Transverse colon (tissue), 4 donors: Measurements from ENCODE around the gene SCAF8. TPM values are rescaled to one million over a fixed set of nuclear protein-coding genes. Genes with fewer than 3 reads are reported as not detected.

Experiments used
- DNase-seq: peaks from one replicate; pipeline ENCODE4 v3.0.0-alpha.2; 2019
- H3K27ac ChIP-seq, 4 donors: fragments of 200-600 bp; sonication (generic); 2 replicates each; pipeline ENCODE4 v1.5.1; 2016 to 2018; ENCODE audit warnings: inconsistent platforms in 4 of 4
- H3K27me3 ChIP-seq: fragments of 200-600 bp; sonication (generic); 2 replicates; pipeline ENCODE4 v1.5.1; 2017; ENCODE audit warnings: inconsistent platforms
- H3K36me3 ChIP-seq, 4 donors: fragments of 200-600 bp; sonication (generic); 2 replicates each; pipeline ENCODE4 v1.5.1; 2017 to 2019; ENCODE audit warnings: inconsistent platforms in 4 of 4
- H3K4me1 ChIP-seq, 4 donors: fragments of 200-600 bp; sonication (generic); 2 replicates each; pipeline ENCODE4 v1.5.1; 2017 to 2020; ENCODE audit warnings: inconsistent platforms in 4 of 4
- H3K4me3 ChIP-seq, 4 donors: fragments of 200-600 bp; sonication (generic); 1 replicate in 1 of 4; 2 replicates in 3 of 4; pipeline versions ENCODE4 v1.5.1 to v1.6.1; 2017 to 2019; ENCODE audit warnings: inconsistent platforms in 4 of 4
- H3K9me3 ChIP-seq, 2 donors: fragments of 200-600 bp; sonication (generic); 2 replicates each; pipeline ENCODE4 v1.5.1; 2017 to 2019; ENCODE audit warnings: inconsistent platforms in 2 of 2
- CTCF ChIP-seq, 5 experiments: fragments of 200-600 bp in 3 of 5; fragments of 450-650 bp in 2 of 5; sonication (generic) in 3 of 5; IDR thresholded peaks; 1 replicate in 2 of 5; 2 replicates in 3 of 5; pipeline ENCODE4 v1.5.1; 2016 to 2017; ENCODE audit warnings: antibody characterized with exemption in 5 of 5, inconsistent platforms in 3 of 5, mild to moderate bottlenecking in 2 of 5, moderate library complexity in 1 of 5
- EP300 ChIP-seq: sonication (generic); formaldehyde crosslinking; IDR thresholded peaks from one replicate; pipeline ENCODE4 v1.6.1; 2017; ENCODE audit warnings: antibody characterized with exemption, low read depth
- POLR2A ChIP-seq: fragments of 450-650 bp; IDR thresholded peaks from one replicate; pipeline ENCODE4 v1.6.1; 2016; ENCODE audit warnings: antibody characterized with exemption, mild to moderate bottlenecking, moderate library complexity
- POLR2AphosphoS5 ChIP-seq, 3 donors: sonication (generic); formaldehyde crosslinking; IDR thresholded peaks; one replicate each; pipeline ENCODE4 v1.6.1; 2016; ENCODE audit warnings: antibody characterized with exemption in 3 of 3
- WGBS, 2 donors: methylation state at CpG; one replicate each; pipeline ENCODE4 v1.1.5; 2018; ENCODE audit warnings: low coverage in 1 of 2; 5-methylcytosine and 5-hydroxymethylcytosine counted together
- in situ Hi-C, 4 donors: fragments of 200-750 bp; cut with MboI; loops; one replicate each; pipeline versions ENCODE4 v1.15.0 to v1.15.1; 2017; ENCODE audit warnings: low sequenced_read_pairs in 3 of 4, low pct_ligation_motif_present in 1 of 4, low pct_unique_long_range_greater_than_20kb in 1 of 4
- intact Hi-C: fragments of 100-400 bp; cut with DNase I; formaldehyde crosslinking; loops from one replicate; pipeline ENCODE4 v1.15.1; 2023; ENCODE audit warnings: low total_unique reads
- total RNA-seq, 4 donors: library from RNA; depleted of rRNA; stranded (reverse); fragments of >200 nt; gene quantifications; one replicate each; pipeline ENCODE4 v1.1.0, GENCODE V29; 2016

The SCAF8 gene
- total RNA-seq, 4 donors from 2014 or later, result 32.2 to 38.6 (median 33.4) TPM

- DNase-seq, result no peak
- Histone ChIP-seq H3K4me3 (no peak overlapping the region), H3K27ac (no peak overlapping the region), H3K4me1 (peaks cover 10 to 33% (median 26%) of the 10 kb centered on the region in 4 donors), H3K9me3 (no peaks in the 10 kb centered on the region), H3K27me3 (no peaks in the 10 kb centered on the region), H3K36me3 (no peaks in the 10 kb centered on the region)
- intact Hi-C loops, result loop anchor here (5.0 kb wide), 2 partner anchors 54 to 76 kb away; no protein-coding TSS in a partner anchor
- no peak for TF ChIP-seq POLR2A
- no peak for TF ChIP-seq EP300
- no peak for TF ChIP-seq CTCF (IDR thresholded peaks at IDR 0.05)
- TF ChIP-seq POLR2AphosphoS5 (IDR thresholded peaks at IDR 0.05), result no peak
- WGBS, 2 donors, result 88 to 95% methylated on average over 7 to 24 of the region's 24 CpGs
- in situ Hi-C loops, result no loop called here
Measured at GRCh38 chr6:154731296-154732218, 1.7 kb upstream of the SCAF8 start.

GRCh38 chr6:154732538-154733182 is 556 bp upstream of the SCAF8 start:
- peak; percentile 53 for DNase-seq
- TF ChIP-seq POLR2A (no peak), POLR2AphosphoS5 (IDR thresholded peaks at IDR 0.05) (no peak), EP300 (no peak), CTCF (IDR thresholded peaks at IDR 0.05) (no peak)
- WGBS, 2 donors, result 11 to 42% methylated on average over 5 to 26 of the region's 26 CpGs
- H3K9me3 ChIP-seq, result no peaks in the 10 kb centered on the region
- peak overlapping the region; percentile 98 to 99 (median 98) for H3K27ac ChIP-seq
- in situ Hi-C loops (no loop called here), intact Hi-C loops (loop anchor here (5.0 kb wide), 2 partner anchors 55 to 75 kb away; no protein-coding TSS in a partner anchor)
- H3K4me1 ChIP-seq, result peaks cover 21 to 44% (median 31%) of the 10 kb centered on the region in 4 donors
- no peaks in the 10 kb centered on the region for H3K27me3 ChIP-seq
- no peaks in the 10 kb centered on the region for H3K36me3 ChIP-seq
- peak overlapping the region; percentile 75 to 91 (median 82) for H3K4me3 ChIP-seq

GRCh38 chr6:154733626-154734382 is 588 bp downstream of the SCAF8 start:
- peak; percentile 61 to 78 (median 74) for TF ChIP-seq POLR2AphosphoS5 (IDR thresholded peaks at IDR 0.05)
- TF ChIP-seq POLR2A, result peak; percentile 71
- no peak for TF ChIP-seq EP300
- TF ChIP-seq CTCF (IDR thresholded peaks at IDR 0.05), result peak in 2 of 5 experiments; percentile 23 to 72
- Histone ChIP-seq H3K36me3 (no peaks in the 10 kb centered on the region), H3K27me3 (no peaks in the 10 kb centered on the region), H3K4me3 (peak overlapping the region; percentile 41 to 91 (median 82)), H3K27ac (peak overlapping the region; percentile 98 to 99 (median 98)), H3K4me1 (peaks cover 21 to 55% (median 41%) of the 10 kb centered on the region in 4 donors), H3K9me3 (no peaks in the 10 kb centered on the region)
- 2% methylated on average over 36 of the region's 71 CpGs; no CpG with 5 or more reads in 1 of the 2 donors for whole genome bisulfite sequencing, 2 donors
- intact Hi-C loops (loop anchor here (5.0 kb wide), 2 partner anchors 57 to 73 kb away; no protein-coding TSS in a partner anchor), in situ Hi-C loops (no loop called here)
- DNase-seq, result peak; percentile 96
